Activated CD4-positive, alpha-beta T cell treated with anti-CD3 and anti-CD28 coated beads, Interleukin-2, amount 50 U/mL, for 4 hours (primary cell): Measurements from ENCODE around the gene DYRK1A.

Experiments
- DNase-seq, 2 experiments: peaks; one replicate each; pipeline ENCODE4 v3.0.0-alpha.2; 2020

Gene DYRK1A

DNA sequence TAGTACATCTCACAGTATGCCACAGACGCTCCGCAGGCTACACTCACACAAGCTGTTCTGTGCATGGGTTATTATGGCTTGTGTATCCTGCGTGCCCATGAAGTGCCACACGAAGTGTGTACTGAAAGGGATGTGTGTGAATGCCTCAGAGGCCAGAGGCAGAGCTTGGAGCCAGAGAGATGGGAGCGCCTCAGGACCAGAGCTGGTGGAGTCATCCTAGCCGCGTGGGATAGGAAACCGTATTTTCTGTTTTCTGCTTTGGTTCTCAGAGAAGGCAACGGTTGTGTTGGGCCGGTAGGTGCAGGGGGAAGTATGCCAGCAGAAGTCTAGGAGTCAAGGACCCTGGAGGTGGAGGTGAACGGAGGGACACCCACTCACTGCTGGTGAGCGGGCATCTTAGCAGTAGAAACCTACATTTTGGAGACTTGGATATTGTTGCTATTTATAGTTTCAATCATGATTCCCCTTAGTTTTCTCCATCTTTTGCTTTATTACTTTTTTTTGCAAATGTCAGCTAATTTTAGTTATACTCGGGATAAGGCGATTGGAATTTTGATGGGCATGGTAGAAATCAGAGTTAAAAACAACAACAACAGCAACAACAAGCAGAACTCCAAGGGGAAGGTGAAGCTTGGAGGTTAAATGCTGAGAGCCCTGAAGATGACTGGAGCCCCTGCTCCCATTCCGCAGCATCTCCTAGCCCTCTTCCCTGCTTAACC, 188.2 kb downstream of the DYRK1A start:
- DNase-seq: no peak

DNA sequence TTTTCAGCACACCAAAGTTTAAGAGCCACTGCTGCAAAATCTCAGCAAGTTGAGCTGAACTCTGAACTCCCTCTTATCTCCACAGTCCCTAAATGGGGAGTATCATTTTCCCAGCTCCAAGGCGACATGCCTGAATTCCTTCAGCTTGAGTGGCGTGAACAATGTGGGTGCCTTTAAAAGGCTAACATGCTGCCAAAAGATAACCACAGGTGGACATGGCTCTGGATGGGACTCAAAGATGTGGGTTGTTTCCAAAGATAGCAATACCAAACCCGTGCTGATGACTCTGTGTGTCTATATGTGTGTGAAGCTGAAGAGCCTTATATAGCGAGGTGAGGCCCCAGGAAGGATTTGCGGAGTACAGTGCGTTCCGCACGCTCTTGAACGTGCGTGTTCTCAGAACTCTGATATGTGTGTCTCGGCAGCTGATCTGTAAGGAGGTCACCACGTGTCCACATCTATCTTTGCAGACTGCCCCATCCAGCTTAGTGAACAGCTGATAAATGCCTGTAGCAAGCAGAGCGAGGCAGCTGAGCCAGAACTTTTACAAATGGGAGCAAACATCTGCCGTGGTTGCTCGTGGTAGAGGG, 189.2 kb downstream of the DYRK1A start:
- DNase-seq: no peak

DNA sequence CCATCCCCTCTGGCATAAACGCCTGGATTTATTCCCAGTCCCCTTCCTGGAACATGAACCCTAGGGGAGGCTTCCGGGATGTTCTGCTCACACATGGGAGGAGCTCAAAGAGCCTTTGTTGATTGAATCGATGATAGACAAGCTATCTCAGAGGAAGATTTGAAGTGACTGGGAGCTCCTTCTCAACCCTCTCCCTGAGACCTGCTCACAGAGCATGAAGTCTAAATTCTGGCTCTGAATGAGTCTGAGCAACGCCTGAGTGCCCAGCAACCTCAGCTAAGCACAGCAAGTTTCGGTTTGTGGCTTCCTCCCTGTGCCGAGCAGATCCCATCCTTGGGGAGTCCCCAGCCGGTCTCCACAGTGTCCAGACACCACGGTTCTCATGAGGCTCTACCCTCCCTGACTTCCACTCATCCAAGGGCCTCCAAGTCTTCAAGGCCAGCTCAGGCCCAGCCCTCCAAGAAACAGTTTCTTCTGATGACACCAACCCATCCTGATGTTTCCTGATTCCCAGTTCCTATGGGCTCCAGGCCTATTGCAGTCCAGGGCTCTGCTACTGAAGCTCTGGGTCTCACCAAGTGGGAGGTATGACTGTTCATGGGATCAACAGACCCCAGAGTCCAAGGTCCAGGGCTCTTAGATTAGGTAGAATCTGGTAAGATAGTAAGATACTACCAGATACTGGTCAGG, 190.8 kb downstream of the DYRK1A start:
- no peak for DNase-seq

DNA sequence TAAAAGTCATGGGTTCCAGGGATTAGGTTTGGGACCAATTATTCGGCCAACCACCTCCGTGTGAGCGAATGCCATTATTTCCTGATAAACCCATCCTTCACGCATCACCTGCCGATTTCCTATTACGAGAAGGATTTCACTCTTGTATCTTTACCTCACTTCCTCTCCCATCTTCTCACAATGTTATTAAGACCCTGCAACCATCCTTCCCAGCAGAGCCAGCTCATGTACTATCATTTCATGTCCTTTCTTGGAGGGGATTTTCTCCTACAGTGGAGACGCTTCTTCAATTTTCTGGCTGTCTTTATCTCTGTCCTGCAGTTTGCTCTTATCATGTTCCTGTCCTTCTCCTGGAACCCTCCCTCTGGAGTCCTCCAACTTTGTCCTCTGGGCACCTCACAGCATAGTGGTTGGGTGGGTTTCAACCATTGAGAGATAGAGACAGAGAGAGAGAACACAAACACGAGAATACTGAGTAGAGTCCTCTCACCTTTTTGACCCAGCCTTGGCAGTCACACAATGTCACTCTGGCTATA, 192.2 kb downstream of the DYRK1A start:
- DNase-seq: no peak

DNA sequence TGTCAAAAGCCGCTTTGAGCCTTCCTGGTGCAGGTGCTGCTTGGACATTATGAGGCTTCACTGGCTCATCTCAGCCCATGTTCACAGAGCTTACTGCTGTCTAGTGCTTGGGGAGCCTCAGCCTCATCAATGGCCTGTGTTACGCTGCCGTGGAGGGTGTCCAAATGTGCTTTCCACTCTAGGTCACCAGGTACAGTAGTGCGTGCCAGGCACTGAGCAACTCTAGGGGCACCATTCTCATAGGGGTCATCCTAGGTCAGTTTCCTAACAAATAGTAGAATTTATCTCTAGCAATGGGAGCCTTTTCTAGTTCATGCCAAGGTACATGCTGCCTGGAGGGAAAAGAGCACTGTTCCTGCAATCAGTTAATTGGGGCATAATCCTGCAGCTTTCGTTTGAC, 193.8 kb downstream of the DYRK1A start:
- DNase-seq: no peak

DNA sequence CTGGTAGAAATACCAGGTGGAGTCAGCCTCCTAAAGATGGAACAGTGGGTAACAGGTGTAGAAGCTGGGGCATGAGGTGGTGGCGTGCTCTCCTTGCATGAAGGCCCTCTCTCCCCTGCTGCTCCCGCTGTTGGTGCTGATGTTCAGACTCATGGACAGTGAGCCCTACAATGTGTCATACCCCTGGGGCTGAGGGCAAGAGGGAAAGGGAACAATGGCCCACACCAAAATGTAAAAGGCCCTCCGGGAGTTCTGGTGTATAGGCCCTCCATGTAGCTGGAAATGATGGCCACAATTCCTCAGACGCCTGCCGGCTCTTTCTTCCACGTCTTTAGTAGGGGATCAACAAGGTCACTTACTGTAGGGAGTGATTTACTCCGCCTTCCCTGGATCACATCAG, 194.9 kb downstream of the DYRK1A start:
- DNase-seq: no peak

DNA sequence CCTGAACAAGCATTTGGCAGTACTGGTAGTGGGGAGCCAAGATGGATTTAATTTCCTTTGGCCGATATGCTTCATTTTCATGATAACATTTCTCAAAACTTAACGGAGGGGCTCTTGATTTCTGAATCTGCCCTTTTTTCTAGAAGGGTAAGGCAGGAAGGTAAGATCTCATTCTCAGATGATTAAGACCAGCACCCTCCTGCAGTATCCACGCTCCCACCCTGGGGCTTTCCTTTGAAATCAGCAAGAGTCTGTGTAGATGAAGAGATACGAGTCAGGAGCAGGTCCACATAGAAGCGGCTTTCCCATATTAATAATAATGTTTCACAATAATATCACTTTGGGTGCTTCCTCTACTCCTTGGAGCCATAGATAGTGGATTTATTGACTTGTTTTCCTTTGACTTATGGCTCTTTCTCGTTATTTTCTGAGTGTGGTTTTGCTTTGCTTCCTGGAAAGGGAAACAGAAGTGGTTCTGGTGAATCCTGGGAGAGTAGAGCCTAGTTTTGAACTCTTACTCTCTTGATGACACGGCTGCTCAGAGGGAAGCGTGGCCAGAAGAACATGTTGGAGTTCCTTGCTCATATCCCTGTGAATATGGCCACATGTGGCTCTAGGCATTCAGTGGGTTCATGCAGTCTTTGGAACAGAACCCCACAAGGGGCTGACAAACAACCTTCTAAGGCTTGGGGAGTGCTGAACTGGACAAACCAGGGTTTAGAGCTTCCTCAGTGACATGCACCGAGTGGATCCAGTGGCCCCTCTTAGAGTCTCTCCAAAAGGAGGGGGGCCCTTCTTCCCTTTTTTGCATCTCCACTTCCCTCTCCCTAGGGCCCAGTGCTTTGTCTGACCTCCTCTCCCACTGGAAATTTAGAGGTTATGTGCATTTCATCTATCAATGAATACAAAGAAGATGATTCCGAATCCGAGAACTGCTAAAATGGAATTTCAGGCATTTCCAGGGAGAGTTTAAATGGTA, 195.7 kb downstream of the DYRK1A start:
- no peak for DNase-seq

DNA sequence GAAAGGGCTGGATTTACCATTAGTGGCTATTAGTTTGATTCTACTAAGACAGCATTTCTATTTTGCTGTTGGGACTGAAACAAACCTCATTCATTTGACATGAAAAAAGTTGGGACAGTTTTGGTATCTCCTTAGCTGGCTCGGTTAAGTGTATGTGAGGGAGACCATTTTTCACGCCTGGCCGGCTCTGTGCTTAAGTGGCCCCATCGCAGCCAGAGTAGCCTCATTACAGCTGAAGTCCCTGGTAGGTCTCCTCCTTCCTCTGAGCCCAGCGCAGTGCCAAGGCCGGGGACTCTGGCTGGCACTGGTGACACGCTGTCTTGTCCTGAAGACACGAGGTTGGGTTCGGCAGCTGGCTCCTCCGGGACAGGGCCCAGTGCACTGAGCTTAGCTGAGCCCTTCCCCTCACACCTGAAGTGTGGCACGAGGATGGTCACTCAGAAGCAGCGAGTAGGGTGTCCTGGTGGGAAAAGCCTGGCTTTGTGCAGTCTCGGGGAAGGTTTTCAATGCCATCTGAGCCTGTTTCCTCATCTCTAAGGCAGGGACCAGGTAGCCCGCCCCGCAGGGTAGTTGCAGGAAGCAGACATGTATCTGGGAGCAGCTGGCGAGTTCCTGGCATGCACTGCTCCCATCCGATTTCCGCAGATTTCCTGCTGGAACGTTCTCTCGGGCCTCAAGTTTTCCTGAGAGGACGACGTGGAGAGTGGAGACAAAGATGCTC, 196.5 kb downstream of the DYRK1A start:
- no peak for DNase-seq

DNA sequence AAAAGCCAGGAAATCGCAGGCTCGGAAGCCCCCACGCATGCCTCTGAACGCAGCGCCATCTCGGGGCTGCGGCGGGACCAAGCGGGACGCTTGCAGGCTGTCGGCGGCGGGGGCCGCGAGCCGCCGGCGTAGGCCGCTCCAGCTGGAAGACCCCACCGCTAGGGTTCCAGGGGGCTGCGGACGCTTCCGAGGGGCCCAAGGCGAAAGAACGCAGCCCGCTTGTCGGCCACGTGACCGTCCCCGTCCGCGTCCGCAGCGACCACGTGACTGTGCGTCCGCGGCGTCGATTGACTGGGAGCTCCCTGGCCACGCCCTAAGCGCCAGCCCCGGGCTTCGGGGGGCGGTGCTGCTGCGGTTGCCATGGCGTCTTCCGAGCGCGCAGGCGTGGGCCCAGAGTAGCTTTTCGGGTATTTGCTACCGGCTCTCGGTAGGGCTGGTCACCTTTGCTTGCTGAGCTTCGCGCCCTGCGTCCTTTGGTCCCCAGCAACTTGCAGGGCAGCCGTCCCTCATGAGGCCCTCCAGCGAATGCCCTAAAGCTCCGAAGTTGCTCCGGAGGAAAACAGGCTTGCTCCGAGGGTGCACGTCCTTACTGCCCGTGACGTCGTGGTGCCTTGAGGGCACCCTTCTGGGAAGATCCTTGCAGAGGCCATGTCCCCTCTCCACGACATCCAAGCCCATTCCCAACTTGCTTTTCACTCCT, 197.2 kb downstream of the DYRK1A start:
- DNase-seq: peak; percentile 84 to 86

DNA sequence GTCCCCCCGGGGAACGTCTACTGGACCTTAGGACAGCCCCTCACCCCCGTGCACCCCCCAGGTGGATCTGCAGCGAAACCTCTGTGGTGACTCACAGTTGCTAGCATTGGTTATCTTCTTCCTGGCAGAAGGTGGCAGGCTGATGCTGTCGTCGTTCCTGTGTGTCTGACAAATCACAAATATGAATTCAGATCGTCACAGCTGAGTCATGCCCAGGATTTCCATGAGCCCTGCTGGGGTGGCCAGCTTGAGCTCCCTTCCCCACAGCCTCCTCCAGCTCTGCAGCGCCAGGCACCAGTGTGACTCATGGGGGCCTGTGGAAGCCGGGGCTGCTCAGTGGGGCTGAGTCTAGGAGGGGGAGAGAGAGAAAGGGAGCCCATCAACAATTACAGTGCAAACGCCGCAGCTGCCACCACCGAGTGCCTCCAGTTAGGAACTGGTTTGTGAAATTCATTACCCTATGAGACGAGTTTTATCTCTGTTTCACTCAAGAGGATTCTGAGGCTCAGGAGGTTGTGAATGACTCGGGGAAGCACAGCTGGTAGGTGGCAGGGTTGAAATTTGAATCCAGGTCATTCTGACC, 197.9 kb downstream of the DYRK1A start:
- peak; percentile 90 to 94 for DNase-seq

DNA sequence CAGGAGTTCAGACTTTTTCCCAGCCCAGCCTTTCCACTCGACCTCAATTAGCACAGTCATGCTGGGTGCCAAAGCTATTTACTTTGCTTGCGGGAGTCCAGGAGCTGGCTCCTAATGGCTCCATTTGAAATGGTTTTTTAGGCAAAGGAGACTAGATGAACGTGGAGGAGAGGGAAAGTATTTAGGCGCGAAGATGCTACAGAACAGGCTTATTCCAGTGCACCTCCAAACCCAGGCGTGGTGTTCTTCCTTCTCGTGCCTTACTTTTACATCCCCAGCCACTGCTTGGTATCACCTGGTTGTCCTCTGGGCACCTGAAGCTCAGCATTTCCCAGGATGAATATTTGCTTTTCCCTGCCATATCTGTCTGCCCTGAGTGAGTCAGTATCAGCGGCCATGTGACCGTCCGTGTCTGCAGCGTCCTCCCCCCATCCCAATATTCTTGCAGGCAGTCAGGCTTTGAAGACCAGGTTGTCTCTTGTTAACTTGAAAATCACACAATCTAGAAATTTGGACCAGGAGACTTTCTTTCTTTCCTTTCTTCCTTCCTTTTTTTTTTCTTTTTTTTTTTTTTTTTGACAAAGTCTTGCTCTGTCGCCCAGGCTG, 198.5 kb downstream of the DYRK1A start:
- DNase-seq: no peak

DNA sequence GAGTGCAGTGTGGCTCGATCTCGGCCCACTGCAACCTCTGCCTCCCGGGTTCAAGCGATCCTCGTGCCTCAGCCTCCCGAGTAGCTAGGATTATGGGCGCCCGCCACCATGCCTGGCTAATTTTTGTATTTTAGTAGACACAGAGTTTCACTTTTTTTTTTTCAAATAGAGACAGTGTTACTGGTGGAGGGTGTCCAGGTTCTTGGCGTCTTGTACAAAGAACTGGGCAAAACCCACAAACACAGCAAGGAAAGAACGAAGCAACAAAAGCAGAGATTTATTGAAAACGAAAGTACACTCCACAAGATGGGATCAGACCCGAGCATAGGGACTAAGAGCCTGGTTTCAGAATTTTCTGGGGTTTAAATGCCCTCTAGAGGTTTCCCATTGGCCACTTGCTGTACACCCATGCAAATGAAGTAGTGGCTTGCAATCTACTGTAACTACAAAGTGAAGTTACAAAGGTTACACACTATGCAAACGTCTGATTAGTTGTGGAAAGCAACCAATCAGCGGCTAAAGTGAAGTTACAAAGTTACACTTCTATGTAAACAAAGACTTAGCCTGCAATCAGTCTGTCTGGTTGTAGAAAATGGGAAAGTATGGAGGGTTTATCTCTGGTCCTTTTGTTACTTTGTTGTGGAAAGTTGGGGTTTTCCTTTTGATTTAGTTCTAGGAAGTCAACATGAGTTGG, 199.1 kb downstream of the DYRK1A start:
- no peak for DNase-seq

DNA sequence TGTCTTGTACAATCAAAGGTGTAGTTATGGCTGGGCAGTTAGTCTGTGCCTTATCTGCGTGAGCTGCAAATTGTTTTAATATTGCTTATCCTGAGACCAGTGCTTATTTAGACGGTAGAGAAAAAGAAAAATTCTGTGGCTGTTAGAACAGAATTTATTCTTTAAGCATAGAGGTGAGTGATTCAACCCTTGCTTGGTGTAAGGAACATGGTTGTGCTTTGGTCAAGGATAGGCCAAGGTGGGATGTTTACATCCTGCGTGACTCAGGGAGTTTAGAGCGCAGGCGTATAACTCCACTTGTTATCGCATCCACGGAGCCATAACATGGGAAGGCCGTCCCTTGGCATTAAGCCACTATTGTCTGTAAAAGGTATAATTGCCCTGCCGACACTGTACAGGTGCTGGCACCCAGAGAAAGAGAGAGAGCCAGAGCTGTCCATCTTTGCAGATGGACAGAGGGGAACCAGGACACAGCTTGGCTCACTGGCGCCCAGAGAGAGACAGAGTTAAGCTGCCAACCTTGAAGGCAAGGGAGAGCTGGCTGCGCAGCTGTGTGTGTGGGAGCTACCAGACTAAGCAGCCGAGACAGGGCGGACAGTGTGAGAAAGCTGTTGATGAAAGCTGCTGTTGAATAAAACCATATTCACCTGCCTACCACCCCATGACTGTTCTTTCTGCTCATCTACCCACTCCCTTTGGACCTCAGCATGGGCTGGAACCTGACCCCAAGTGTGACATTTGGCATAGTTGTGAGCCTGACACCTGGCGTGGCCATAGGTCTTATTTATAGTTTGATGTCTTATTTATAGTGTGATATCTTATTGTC, 200.4 kb downstream of the DYRK1A start:
- no peak for DNase-seq

DNA sequence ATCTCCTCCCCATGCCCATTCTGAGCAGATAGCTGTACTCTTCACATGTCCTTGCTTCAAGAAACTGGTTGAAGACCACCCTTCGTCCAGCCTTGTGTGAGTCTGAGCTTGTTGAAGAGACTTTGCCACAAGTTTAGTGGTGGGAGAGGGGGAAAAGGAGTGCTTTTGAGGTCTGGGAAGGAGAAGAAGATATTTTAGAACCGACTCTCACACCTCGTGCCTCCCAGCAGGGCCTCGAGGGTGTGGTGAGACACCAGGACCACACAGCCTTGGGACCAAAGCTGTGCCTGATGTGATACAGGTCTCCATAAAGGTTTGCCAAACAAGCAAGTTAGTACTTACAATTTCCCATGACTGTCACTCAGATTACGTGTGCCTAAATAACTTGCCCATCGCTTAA, 201.8 kb downstream of the DYRK1A start:
- DNase-seq: no peak

DNA sequence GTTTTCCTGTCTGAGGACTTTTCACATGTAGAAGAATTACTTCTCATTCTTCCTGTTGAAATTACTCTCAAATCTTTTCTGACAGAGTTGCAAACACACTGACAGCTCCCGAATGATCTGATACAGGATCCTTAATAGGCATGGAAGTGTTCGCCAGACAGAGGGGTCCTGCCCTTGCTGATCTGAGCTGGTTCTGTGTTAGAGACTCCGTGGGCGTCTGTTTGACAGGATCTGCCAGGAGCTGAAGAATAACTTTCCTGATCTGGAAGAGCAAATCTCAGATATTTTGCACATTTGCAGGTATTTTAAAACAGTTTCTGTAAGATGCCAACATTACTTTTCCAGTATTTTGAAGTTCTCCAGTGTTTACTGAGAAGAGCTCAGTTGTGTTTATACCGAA, 202.3 kb downstream of the DYRK1A start:
- DNase-seq: no peak

DNA sequence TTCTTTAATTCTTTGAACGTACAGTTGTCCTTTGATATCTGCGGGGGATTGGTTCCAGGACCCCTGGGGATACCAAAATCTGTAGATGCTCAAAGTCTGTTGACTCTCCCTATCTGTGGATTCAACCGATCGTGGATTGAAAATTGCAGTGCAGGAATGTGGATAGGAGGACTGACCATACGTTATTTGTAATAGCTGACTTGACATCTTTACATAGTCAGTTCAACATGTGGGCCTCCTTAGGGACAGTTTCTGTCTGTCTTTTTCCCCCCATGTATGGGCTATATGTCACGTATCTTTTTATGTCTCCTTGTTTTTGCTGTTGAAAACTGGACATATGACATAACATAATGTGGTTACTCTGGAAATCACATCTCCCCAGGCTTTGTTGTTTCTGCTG, 204.9 kb downstream of the DYRK1A start:
- no peak for DNase-seq

DNA sequence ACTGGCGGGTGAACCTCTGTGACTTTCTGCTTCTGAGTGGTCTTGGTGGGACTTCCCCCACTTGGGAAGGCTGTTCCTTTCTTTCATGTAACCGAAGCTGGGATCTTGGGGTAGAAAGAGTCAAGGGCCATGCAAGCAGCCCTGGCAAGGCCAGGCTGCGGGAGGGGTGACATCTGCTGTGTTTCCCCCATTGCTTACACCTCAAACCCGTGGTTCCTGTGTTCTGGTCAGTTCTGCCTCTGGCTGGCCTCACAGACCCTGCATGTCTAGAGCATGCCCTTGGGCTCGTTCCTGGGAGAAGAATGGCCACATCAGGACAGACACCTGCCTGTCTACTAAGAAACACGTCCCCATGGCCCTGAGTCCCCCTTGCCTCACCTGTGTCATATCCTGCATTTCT, 207.7 kb downstream of the DYRK1A start:
- no peak for DNase-seq

DNA sequence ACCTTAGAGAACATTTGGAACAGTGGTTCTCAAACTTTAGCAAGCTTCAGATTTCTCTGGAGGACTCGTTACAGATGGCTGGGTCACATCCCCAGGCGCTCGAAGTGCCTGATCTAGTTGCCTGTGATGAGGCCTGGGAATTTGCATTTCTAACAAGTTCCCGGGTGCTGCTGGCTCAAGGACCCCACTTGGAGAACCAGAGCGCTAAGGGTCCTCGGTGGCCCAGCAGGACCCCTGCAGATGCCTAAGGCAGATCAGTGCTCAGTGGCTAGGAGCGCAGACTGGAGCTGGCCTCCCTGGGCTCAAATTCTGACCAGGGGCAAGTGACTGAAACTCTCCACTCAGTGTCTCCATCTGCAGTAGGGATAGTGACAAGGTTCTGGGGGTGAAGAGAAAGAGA, 208.2 kb downstream of the DYRK1A start:
- no peak for DNase-seq

DNA sequence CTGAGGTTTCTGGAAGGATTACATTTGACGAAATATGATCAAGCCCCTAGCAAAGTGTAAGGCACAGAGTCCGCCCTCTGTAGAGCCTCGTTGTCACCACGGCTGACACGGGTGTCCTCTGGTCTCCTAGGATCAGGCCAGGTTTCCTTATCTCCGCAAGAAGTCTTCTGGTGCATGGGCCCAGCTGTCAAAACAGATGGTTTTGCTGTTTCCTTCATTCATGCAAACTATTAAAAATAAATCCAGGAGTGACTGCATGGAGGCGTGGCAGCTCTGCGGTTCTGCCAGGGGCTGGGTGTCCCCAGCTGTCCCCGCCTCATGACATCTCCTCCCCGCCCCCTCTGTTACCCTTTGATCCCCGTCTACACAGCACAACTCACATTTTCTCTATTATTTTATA, 209.0 kb downstream of the DYRK1A start:
- DNase-seq: no peak
